Fibroblast of gingiva (primary cell): ENCODE data around the gene PDE1C.

Experiments used
- DNase-seq: peaks from one replicate; pipeline ENCODE4 v3.0.0-alpha.2; 2011; ENCODE audit warnings: low read depth

PDE1C gene

GRCh38 chr7:31938650-31939049, 131.6 kb downstream of the PDE1C start:
- DNase-seq, result no peak

- DNase-seq, result no peak
Observed at GRCh38 chr7:31937982-31938381, 132.2 kb downstream of the PDE1C start.

- DNase-seq, result no peak
Observed at GRCh38 chr7:31935124-31936054, 134.8 kb downstream of the PDE1C start.

- DNase-seq, result no peak
Observed at GRCh38 chr7:31934551-31934950, 135.7 kb downstream of the PDE1C start.

GRCh38 chr7:31933481-31933880, 136.7 kb downstream of the PDE1C start:
- no peak for DNase-seq

GRCh38 chr7:31926991-31927584, 143.1 kb downstream of the PDE1C start:
- no peak for DNase-seq

- DNase-seq, result no peak
Observed at GRCh38 chr7:31925753-31926454, 144.3 kb downstream of the PDE1C start.

GRCh38 chr7:31924251-31924650, 146.0 kb downstream of the PDE1C start:
- no peak for DNase-seq

- DNase-seq, result no peak
Observed at GRCh38 chr7:31922848-31923247, 147.4 kb downstream of the PDE1C start.

GRCh38 chr7:31921047-31921446, 149.2 kb downstream of the PDE1C start:
- no peak for DNase-seq

GRCh38 chr7:31919678-31920369, 150.4 kb downstream of the PDE1C start:
- DNase-seq, result no peak

- no peak for DNase-seq
Observed at GRCh38 chr7:31918706-31919393, 151.4 kb downstream of the PDE1C start.

- no peak for DNase-seq
Observed at GRCh38 chr7:31917256-31917655, 153.0 kb downstream of the PDE1C start.

- DNase-seq, result no peak
Observed at GRCh38 chr7:31910191-31910590, 160.0 kb downstream of the PDE1C start.

- no peak for DNase-seq
Observed at GRCh38 chr7:31906479-31907171, 163.6 kb downstream of the PDE1C start.

GRCh38 chr7:31903962-31904361, 166.2 kb downstream of the PDE1C start:
- DNase-seq, result no peak

- no peak for DNase-seq
Observed at GRCh38 chr7:31899356-31899927, 170.8 kb downstream of the PDE1C start.

GRCh38 chr7:31896925-31897324, 173.3 kb downstream of the PDE1C start:
- no peak for DNase-seq

- DNase-seq, result no peak
Observed at GRCh38 chr7:31894308-31894707, 175.9 kb downstream of the PDE1C start.

- no peak for DNase-seq
Observed at GRCh38 chr7:31893365-31893764, 176.8 kb downstream of the PDE1C start.
